ENCODE results near the gene MYBL2. TPM values are rescaled to one million over a fixed set of nuclear protein-coding genes. Genes with fewer than 3 reads are reported as not detected.
A peak's percentile ranks its signal among the peaks of the same experiment; 100 is the strongest.

MYBL2 gene
- total and polyA plus RNA-seq, 2 donors (not counting 1 experiment from before 2014, with no cell fraction given) = 2.7 to 35.8 TPM

DNA sequence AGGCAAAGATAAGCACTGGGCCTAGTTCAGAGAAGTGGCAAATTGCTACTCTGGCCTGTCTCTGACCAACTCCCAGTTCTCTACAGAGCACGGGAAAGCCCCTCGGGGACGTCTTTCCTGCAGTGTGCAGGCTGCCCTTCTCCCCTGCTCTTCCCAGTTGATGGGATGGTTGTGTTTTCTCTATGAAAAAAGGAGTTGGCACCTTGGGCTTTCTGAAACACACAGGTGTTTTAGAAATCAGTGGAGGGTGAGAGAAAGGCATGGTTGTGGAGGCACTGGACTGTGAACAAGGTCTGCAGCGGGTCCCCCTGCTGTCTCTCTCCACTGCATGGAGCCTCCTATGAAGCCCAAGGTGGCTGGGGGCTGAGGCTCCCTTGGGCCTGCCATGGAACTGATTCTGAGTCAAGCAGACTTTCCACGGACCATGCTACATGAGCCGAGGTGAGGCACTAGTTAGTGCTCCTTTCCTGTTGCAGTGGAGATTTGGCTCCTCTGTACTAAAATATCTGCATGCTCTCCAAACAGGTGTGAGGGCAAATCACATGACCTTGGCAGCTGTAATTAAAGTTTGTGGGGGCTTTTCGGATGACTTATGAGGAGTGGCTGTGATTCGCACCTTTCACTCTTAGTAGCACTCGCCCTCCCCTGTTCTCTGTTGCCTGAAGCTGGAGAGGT is 43.6 kb downstream of the MYBL2 start:
- peak; percentile 55 for DNase-seq
- Mint-ChIP-seq H3K9me3 (ENCODE audit: insufficient read depth) (no peaks in the 10 kb centered on the region), H3K4me3 (peak overlapping the region; percentile 16), H3K27me3 (no peaks in the 10 kb centered on the region), H3K27ac (peak overlapping the region; percentile 86), H3K4me1 (peaks cover 22% of the 10 kb centered on the region)
- no peak for TF ChIP-seq EZH2 (IDR thresholded peaks at IDR 0.05; ENCODE audit: borderline replicate concordance, insufficient read depth, low read depth, low read length, poor library complexity, severe bottlenecking)
- no peak for TF ChIP-seq CTCF (IDR thresholded peaks at IDR 0.05)
- ChIA-PET POLR2A (interaction anchor here (0.6 kb wide), 1 partner anchor 44 kb away, joined by 3 read pairs; no protein-coding TSS in a partner anchor), CTCF (no interaction called here)
- H3K9me3 ChIP-seq (ENCODE audit: control extremely low read depth in 1 of 3, control insufficient read depth in 2 of 3, insufficient read depth in 1 of 3, low read length in 2 of 3) = no peaks in the 10 kb centered on the region
- peaks cover 22 to 27% of the 10 kb centered on the region in 2 donors for H3K4me1 ChIP-seq (ENCODE audit: control insufficient read depth in 2 of 2, insufficient read depth in 2 of 2, low read length in 2 of 2)
- H3K27ac ChIP-seq (ENCODE audit: low read length in 2 of 2) = peak overlapping the region; percentile 43 to 63
- peak overlapping the region; percentile 32 for H2AFZ ChIP-seq (ENCODE audit: insufficient read depth, low read depth, low read length, poor library complexity, severe bottlenecking)
- H3K36me3 ChIP-seq (replicated peaks in 1 of 2; ENCODE audit: control extremely low read depth in 1 of 2, control insufficient read depth in 1 of 2, extremely low read depth in 1 of 2, insufficient read depth in 2 of 2, low read length in 1 of 2) = peaks cover 0 to 61% of the 10 kb centered on the region in 2 experiments
- peaks cover 5% of the 10 kb centered on the region for H3K79me2 ChIP-seq (ENCODE audit: control insufficient read depth, insufficient read depth, low read length)
- no peaks in the 10 kb centered on the region for H3K27me3 ChIP-seq (replicated peaks in 1 of 4; ENCODE audit: control extremely low read depth in 1 of 4, control insufficient read depth in 3 of 4, insufficient read depth in 4 of 4, low read length in 3 of 4)
- H3K9ac ChIP-seq (ENCODE audit: low read length) = peak overlapping the region; percentile 7
- intact Hi-C loops (cut with micrococcal nuclease) = no loop called here
- 58% methylated on average over 7 of the region's 9 CpGs for WGBS (ENCODE audit: insufficient coverage)
- peak overlapping the region; percentile 36 for H3K4me2 ChIP-seq (replicated peaks; ENCODE audit: low read depth, low read length, poor library complexity, severe bottlenecking)
- H3K4me3 ChIP-seq (ENCODE audit: control extremely low read depth in 1 of 5, extremely low read depth in 1 of 5, insufficient read depth in 1 of 5, low read depth in 2 of 5, low read length in 4 of 5) = peak overlapping the region in 1 of 5 experiments; percentile 6
- no peaks in the 10 kb centered on the region for H4K20me1 ChIP-seq (ENCODE audit: control insufficient read depth, insufficient read depth, low read length, poor library complexity, severe bottlenecking)
- ATAC-seq (ENCODE audit: low read depth) = peak; percentile 70

- Histone ChIP-seq H3K27ac (ENCODE audit: low read length in 2 of 2) (peak overlapping the region; percentile 43 to 63), H3K4me1 (ENCODE audit: control insufficient read depth in 2 of 2, insufficient read depth in 2 of 2, low read length in 2 of 2) (peaks cover 22 to 27% of the 10 kb centered on the region in 2 donors), H3K4me3 (ENCODE audit: control extremely low read depth in 1 of 5, extremely low read depth in 1 of 5, insufficient read depth in 1 of 5, low read depth in 2 of 5, low read length in 4 of 5) (peak overlapping the region in 1 of 5 experiments; percentile 6), H3K9me3 (ENCODE audit: control extremely low read depth in 1 of 3, control insufficient read depth in 2 of 3, insufficient read depth in 1 of 3, low read length in 2 of 3) (no peaks in the 10 kb centered on the region), H3K36me3 (replicated peaks in 1 of 2; ENCODE audit: control extremely low read depth in 1 of 2, control insufficient read depth in 1 of 2, extremely low read depth in 1 of 2, insufficient read depth in 2 of 2, low read length in 1 of 2) (peaks cover 0 to 57% of the 10 kb centered on the region in 2 experiments), H3K4me2 (replicated peaks; ENCODE audit: low read depth, low read length, poor library complexity, severe bottlenecking) (peak overlapping the region; percentile 36), H3K9ac (ENCODE audit: low read length) (no peak overlapping the region), H3K79me2 (ENCODE audit: control insufficient read depth, insufficient read depth, low read length) (peaks cover 5% of the 10 kb centered on the region), H3K27me3 (replicated peaks in 1 of 4; ENCODE audit: control extremely low read depth in 1 of 4, control insufficient read depth in 3 of 4, insufficient read depth in 4 of 4, low read length in 3 of 4) (no peaks in the 10 kb centered on the region), H2AFZ (ENCODE audit: insufficient read depth, low read depth, low read length, poor library complexity, severe bottlenecking) (peak overlapping the region; percentile 32), H4K20me1 (ENCODE audit: control insufficient read depth, insufficient read depth, low read length, poor library complexity, severe bottlenecking) (no peaks in the 10 kb centered on the region)
- DNase-seq (peak; percentile 47), ATAC-seq (ENCODE audit: low read depth) (peak; percentile 44)
- Mint-ChIP-seq H3K9me3 (ENCODE audit: insufficient read depth) (no peaks in the 10 kb centered on the region), H3K4me1 (peaks cover 22% of the 10 kb centered on the region), H3K27ac (peak overlapping the region; percentile 86), H3K27me3 (no peaks in the 10 kb centered on the region), H3K4me3 (no peak overlapping the region)
- CTCF ChIA-PET = no interaction called here
- TF ChIP-seq CTCF (IDR thresholded peaks at IDR 0.05) (no peak), EZH2 (IDR thresholded peaks at IDR 0.05; ENCODE audit: borderline replicate concordance, insufficient read depth, low read depth, low read length, poor library complexity, severe bottlenecking) (no peak)
- 62% methylated on average over 11 of the region's 15 CpGs for WGBS (ENCODE audit: insufficient coverage)
- POLR2A ChIA-PET = interaction anchor here (0.6 kb wide), 1 partner anchor 45 kb away, joined by 3 read pairs; no protein-coding TSS in a partner anchor
- intact Hi-C loops (cut with micrococcal nuclease) = no loop called here
These were observed 44.3 kb downstream of the MYBL2 start for GRCh38 chr20:43711098-43711654.

All from B cell (primary cell).